SU-DHL-6 (cell line): ENCODE results near the gene ZNF341.

Source experiments
- H2AFZ ChIP-seq: fragments of 200-600 bp; sonication (generic); 2 replicates; pipeline ENCODE4 v1.6.1; 2014; ENCODE audit warnings: low read depth, mild to moderate bottlenecking, moderate library complexity, mixed read lengths, antibody characterized with exemption, low read length; ENCODE audit not compliant: severe bottlenecking
- H3F3A ChIP-seq: fragments of 200-600 bp; shearing (Covaris generic); 2 replicates; pipeline ENCODE4 v1.6.0; 2016; ENCODE audit warnings: antibody characterized with exemption, mild to moderate bottlenecking; ENCODE audit not compliant: insufficient read depth
- H3K27ac ChIP-seq: fragments of 200-600 bp; sonication (generic); 2 replicates; pipeline ENCODE4 v1.5.1; 2016; ENCODE audit warnings: low read depth, mild to moderate bottlenecking, low read length, moderate library complexity, mixed read lengths
- H3K27me3 ChIP-seq: fragments of 200-600 bp; sonication (generic), shearing (Covaris generic); 2 replicates; pipeline ENCODE4 v1.6.0; 2014; ENCODE audit warnings: mild to moderate bottlenecking, low read length
- H3K36me3 ChIP-seq: fragments of 200-600 bp; sonication (generic); 2 replicates; pipeline ENCODE4 v1.6.1; 2014; ENCODE audit warnings: mild to moderate bottlenecking, low read length, mixed read lengths
- H3K4me2 ChIP-seq: fragments of 300-600, 200-600 bp; shearing (Covaris generic), sonication (generic); 2 replicates; pipeline ENCODE4 v1.6.0; 2014; ENCODE audit warnings: low read length, low read depth, mild to moderate bottlenecking; ENCODE audit not compliant: poor library complexity, severe bottlenecking
- H3K4me3 ChIP-seq: fragments of 200-600 bp; sonication (generic); 2 replicates; pipeline ENCODE4 v1.5.1; 2014; ENCODE audit warnings: antibody characterized with exemption, low read length, mild to moderate bottlenecking, mixed read lengths; ENCODE audit not compliant: insufficient read depth, poor library complexity, severe bottlenecking
- H3K79me2 ChIP-seq: fragments of 200-600 bp; sonication (generic); 2 replicates; pipeline ENCODE4 v1.6.1; 2014; ENCODE audit warnings: mild to moderate bottlenecking, low read length, moderate library complexity; ENCODE audit not compliant: insufficient read depth
- H3K9ac ChIP-seq: fragments of 200-600 bp; sonication (generic); 2 replicates; pipeline ENCODE4 v1.7.0; 2014; ENCODE audit warnings: mild to moderate bottlenecking, low read length
- H3K9me2 ChIP-seq: fragments of 200-600 bp; sonication (generic); replicated peaks from 2 replicates; pipeline ENCODE4 v1.6.1; 2014; ENCODE audit warnings: low read length; ENCODE audit not compliant: insufficient read depth
- H3K9me3 ChIP-seq: fragments of 200-600 bp; sonication (generic); 2 replicates; pipeline ENCODE4 v1.6.1; 2014; ENCODE audit warnings: low read length, mixed read lengths; ENCODE audit not compliant: insufficient read depth
- H4K20me1 ChIP-seq: fragments of 200-600 bp; sonication (generic); 2 replicates; pipeline ENCODE4 v1.6.1; 2014; ENCODE audit warnings: low read depth, mild to moderate bottlenecking, antibody characterized with exemption, low read length, moderate library complexity, mixed read lengths
- EZH2phosphoT487 ChIP-seq: fragments of 200-600 bp; sonication (generic), shearing (Covaris generic); conservative IDR thresholded peaks from 2 replicates; pipeline ENCODE4 v1.6.1; 2018; ENCODE audit warnings: mild to moderate bottlenecking, antibody characterized with exemption, low read length, moderate library complexity, mixed read lengths
- TF ChIP-seq, protein P1 (sequence below): fragments of 200-600 bp; sonication (generic); IDR thresholded peaks from one replicate; pipeline ENCODE4 v1.5.1; 2017; ENCODE audit warnings: antibody characterized with exemption, mild to moderate bottlenecking, low read length, moderate library complexity; ENCODE audit not compliant: insufficient read depth, poor library complexity, severe bottlenecking

Gene ZNF341

DNA sequence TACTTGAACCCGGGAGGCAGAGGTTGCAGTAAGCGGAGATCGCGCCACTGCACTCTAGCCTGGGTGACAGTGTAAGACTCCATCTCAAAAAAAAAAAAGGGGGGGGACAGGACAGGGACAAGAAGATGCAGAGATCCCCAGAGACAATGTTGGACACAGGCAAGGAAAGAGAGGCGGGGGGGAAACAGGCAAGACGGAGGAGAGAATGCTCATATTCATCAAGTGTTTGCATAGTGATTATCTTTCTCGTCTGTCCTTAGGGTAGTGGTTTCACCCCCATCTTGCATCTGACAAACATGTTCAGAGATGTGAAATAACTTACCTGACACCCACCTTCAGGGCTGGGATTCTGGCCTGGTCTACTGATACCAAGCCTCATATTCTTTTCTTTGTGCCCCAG is 108.4 kb downstream of the ZNF341 start:
- Histone ChIP-seq H3K36me3 (no peaks in the 10 kb centered on the region; the same call in 1 of the 2 replicates), H3K79me2 (peaks cover 100% of the 10 kb centered on the region), H3F3A (peaks cover 12% of the 10 kb centered on the region), H2AFZ (no peak overlapping the region), H3K27ac (no peak overlapping the region), H3K9ac (no peak overlapping the region), H3K4me2 (no peak overlapping the region), H3K9me2 (no peaks in the 10 kb centered on the region), H4K20me1 (no peaks in the 10 kb centered on the region; the same call in 1 of the 2 replicates), H3K4me3 (no peak overlapping the region), H3K9me3 (no peaks in the 10 kb centered on the region), H3K27me3 (no peaks in the 10 kb centered on the region)
- TF ChIP-seq, protein P1, sequence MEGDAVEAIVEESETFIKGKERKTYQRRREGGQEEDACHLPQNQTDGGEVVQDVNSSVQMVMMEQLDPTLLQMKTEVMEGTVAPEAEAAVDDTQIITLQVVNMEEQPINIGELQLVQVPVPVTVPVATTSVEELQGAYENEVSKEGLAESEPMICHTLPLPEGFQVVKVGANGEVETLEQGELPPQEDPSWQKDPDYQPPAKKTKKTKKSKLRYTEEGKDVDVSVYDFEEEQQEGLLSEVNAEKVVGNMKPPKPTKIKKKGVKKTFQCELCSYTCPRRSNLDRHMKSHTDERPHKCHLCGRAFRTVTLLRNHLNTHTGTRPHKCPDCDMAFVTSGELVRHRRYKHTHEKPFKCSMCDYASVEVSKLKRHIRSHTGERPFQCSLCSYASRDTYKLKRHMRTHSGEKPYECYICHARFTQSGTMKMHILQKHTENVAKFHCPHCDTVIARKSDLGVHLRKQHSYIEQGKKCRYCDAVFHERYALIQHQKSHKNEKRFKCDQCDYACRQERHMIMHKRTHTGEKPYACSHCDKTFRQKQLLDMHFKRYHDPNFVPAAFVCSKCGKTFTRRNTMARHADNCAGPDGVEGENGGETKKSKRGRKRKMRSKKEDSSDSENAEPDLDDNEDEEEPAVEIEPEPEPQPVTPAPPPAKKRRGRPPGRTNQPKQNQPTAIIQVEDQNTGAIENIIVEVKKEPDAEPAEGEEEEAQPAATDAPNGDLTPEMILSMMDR = no peak
- TF ChIP-seq EZH2phosphoT487 = no peak

DNA sequence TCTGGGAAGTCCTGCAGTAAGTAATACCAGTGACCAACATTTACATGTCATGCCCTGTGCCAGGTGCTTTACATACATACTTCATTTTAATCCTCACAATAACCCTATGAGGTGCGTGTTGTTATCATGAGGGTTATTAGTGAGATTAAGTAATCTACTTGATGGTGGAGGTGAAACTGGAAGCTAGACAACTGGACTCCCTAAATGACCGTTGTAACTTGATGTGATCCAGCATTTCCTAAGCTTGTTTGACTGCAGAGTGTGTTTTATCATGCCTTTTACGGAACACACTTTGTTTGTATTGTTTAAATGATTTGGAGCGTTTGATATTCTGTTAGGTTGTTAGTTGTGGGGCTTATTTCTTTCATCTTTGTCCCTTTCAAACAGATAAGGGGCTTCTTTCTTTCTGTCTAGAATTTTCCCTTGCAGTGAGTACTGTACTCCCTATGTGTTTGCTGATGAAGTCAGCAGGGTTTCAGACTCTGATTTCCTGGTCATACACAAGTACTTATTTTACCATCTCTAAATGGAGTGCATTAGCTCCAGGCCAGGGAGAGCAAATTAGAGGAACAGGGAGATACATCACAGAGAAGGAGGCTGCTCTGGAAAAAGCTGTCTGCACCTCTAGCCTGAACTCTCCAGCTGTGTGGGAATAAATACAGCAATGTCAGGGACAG is 109.1 kb downstream of the ZNF341 start:
- Histone ChIP-seq H3K4me2 (no peak overlapping the region), H3K4me3 (no peak overlapping the region), H3K9ac (no peak overlapping the region), H3K9me2 (no peaks in the 10 kb centered on the region), H3K79me2 (peaks cover 100% of the 10 kb centered on the region), H3F3A (peaks cover 12% of the 10 kb centered on the region), H3K9me3 (no peaks in the 10 kb centered on the region), H2AFZ (no peak overlapping the region), H3K27ac (no peak overlapping the region), H4K20me1 (no peaks in the 10 kb centered on the region; the same call in 1 of the 2 replicates), H3K36me3 (no peaks in the 10 kb centered on the region), H3K27me3 (no peaks in the 10 kb centered on the region)
- TF ChIP-seq, protein P1 = no peak
- TF ChIP-seq EZH2phosphoT487 = no peak

DNA sequence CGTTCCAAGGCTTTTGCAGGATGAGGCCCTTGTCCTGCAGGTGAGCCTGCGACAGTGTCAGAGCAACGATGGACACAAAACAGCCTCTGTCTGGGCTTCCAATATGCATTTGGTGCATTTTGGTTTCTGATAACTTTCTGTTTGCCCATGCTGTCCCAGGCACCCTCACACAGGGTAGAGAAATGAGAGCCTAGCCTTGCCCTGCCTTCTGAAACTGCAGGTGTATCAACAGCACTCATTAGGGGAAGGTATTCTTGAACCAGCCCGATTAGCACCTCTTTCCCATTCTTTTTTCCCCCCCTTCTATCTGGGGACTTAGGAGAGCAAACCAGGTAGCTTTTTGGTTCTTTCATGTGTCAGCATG is 109.6 kb downstream of the ZNF341 start:
- no peaks in the 10 kb centered on the region for H3K36me3 ChIP-seq
- H3K9me3 ChIP-seq = no peaks in the 10 kb centered on the region
- H3K79me2 ChIP-seq = peaks cover 100% of the 10 kb centered on the region
- no peak for TF ChIP-seq EZH2phosphoT487
- TF ChIP-seq, protein P1 = no peak
- H3K9me2 ChIP-seq = no peaks in the 10 kb centered on the region
- H2AFZ ChIP-seq = no peak overlapping the region
- H3K27ac ChIP-seq = no peak overlapping the region
- H3K27me3 ChIP-seq = no peaks in the 10 kb centered on the region
- no peaks in the 10 kb centered on the region; the same call in 1 of the 2 replicates for H4K20me1 ChIP-seq
- H3F3A ChIP-seq = peaks cover 12% of the 10 kb centered on the region
- H3K9ac ChIP-seq = no peak overlapping the region
- no peak overlapping the region for H3K4me2 ChIP-seq
- H3K4me3 ChIP-seq = no peak overlapping the region
